BJ (cell line): ENCODE data around the gene MCCC1. TPM values are rescaled to one million over a fixed set of nuclear protein-coding genes. Genes with fewer than 3 reads are reported as not detected.

Experiments used
- CTCF ChIA-PET: fragments of 350-600 bp; formaldehyde crosslinking; extraction: SDS; loops from one replicate; lab custom pipeline; 2021; ENCODE audit warnings: antibody characterized with exemption, inconsistent platforms; lab: Yijun Ruan, JAX
- POLR2A ChIA-PET: fragments of 300-600 bp; sonication (Branson Sonifier 250); formaldehyde crosslinking; extraction: SDS; loops from one replicate; lab custom pipeline; 2021; ENCODE audit warnings: antibody characterized with exemption; lab: Charles Lee
- DNase-seq: peaks from one replicate; pipeline ENCODE4 v3.0.0-alpha.2; 2011; ENCODE audit warnings: low read depth
- H3K27me3 ChIP-seq: 2 replicates; pipeline ENCODE4 v1.6.0; 2011; ENCODE audit warnings: low read length; ENCODE audit not compliant: control insufficient read depth, insufficient read depth
- H3K36me3 ChIP-seq: 2 replicates; pipeline ENCODE4 v1.5.1; 2011; ENCODE audit warnings: low read length; ENCODE audit not compliant: control insufficient read depth, insufficient read depth
- H3K4me3 ChIP-seq: 2 replicates; pipeline ENCODE4 v1.5.1; 2011; ENCODE audit warnings: low read depth, mild to moderate bottlenecking, control low read depth, low read length
- polyA plus RNA-seq: library from polyadenylated mRNA; depleted of rRNA; stranded (reverse); fragments of >200 nt; gene quantifications from 2 replicates; pipeline ENCODE4 v1.2.3, GENCODE V29; 2011
- TF ChIP-seq, protein P1 (sequence below): IDR thresholded peaks from 2 replicates; pipeline ENCODE4 v1.5.1; 2011; ENCODE audit warnings: low read depth, mild to moderate bottlenecking, control low read depth, inconsistent platforms, low read length, moderate library complexity; ENCODE audit not compliant: insufficient read depth

Gene MCCC1
- polyA plus RNA-seq, 1 experiment: 12.5 TPM

DNA sequence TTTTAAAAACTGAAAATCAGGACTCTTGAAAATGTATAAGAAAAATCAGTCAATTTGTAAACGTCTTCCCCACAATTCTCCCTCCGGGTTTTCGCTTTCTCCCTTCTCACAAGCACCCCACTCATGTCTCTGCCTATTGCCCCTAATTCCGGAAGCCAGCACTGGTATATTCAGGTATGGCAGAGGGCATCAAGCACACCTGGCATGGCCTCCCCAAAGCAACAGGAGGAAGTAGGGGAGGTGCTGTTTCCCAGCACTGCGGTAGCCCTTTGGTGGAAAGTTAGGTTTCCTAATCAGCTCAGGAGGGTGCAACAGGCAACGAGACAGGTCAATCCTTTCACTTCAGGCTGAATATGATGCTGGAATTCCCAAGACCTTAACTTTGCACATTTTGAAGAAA lies 33.1 kb upstream of the MCCC1 start:
- TF ChIP-seq, protein P1, sequence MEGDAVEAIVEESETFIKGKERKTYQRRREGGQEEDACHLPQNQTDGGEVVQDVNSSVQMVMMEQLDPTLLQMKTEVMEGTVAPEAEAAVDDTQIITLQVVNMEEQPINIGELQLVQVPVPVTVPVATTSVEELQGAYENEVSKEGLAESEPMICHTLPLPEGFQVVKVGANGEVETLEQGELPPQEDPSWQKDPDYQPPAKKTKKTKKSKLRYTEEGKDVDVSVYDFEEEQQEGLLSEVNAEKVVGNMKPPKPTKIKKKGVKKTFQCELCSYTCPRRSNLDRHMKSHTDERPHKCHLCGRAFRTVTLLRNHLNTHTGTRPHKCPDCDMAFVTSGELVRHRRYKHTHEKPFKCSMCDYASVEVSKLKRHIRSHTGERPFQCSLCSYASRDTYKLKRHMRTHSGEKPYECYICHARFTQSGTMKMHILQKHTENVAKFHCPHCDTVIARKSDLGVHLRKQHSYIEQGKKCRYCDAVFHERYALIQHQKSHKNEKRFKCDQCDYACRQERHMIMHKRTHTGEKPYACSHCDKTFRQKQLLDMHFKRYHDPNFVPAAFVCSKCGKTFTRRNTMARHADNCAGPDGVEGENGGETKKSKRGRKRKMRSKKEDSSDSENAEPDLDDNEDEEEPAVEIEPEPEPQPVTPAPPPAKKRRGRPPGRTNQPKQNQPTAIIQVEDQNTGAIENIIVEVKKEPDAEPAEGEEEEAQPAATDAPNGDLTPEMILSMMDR: no peak
- Histone ChIP-seq H3K4me3 (no peak overlapping the region), H3K27me3 (no peaks in the 10 kb centered on the region; the same call in 1 of the 2 replicates), H3K36me3 (no peaks in the 10 kb centered on the region)
- DNase-seq: no peak
- CTCF ChIA-PET: interaction anchor here (1.7 kb wide), 1 partner anchor 250 kb away, joined by 4 read pairs; no protein-coding TSS in a partner anchor
- POLR2A ChIA-PET: no interaction called here

DNA sequence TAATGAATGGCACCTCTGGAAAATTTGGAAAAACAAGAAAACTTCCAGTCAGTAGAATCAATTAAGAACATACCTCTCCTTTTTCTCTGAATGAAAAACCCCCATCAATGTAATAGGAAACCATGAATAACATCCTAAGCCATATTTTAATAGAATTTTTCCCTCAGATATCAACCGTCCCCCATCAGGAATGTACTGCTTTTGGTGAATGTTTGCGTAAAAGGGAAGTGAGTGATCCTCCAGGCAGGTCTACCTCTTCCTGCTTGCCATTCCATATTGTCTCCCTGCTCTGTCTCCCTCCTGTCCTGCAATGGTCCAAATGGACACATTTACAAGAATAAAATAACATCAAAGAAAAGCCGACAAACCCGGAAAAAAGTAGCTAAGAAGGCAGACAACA lies 32.4 kb upstream of the MCCC1 start:
- no peak for DNase-seq
- H3K36me3 ChIP-seq: no peaks in the 10 kb centered on the region
- TF ChIP-seq, protein P1: no peak
- H3K4me3 ChIP-seq: no peak overlapping the region
- H3K27me3 ChIP-seq: no peaks in the 10 kb centered on the region; the same call in 1 of the 2 replicates
- ChIA-PET POLR2A (no interaction called here), CTCF (interaction anchor here (1.7 kb wide), 1 partner anchor 251 kb away, joined by 4 read pairs; no protein-coding TSS in a partner anchor)

DNA sequence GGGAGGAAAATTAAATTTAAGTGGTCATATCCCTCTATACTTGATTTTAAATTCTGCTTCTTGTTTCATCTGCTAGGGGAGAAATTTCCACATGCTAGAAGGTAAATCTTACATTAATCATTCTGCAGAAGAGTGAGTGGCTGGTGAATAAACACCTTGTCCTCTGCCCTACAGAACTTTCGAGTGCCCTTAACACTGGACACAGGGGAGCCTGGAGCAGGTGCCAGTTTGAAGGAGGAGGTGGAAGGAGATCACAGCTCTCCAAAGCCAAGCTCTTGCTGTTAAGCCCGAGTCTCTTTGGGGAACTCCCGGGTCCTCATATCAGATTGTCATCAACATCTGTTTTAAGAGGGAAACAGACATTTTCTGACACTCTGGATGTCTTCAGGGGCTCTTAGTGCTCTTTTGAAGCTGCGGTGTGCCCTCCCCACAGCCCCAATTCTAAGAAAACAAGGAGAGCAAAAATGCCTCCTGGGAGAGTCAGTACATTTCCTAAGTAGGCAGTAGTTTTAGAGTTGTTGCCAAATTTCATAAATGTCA lies 32.0 kb upstream of the MCCC1 start:
- POLR2A ChIA-PET: no interaction called here
- CTCF ChIA-PET: no interaction called here
- H3K36me3 ChIP-seq: no peaks in the 10 kb centered on the region
- TF ChIP-seq, protein P1: no peak
- DNase-seq: no peak
- no peak overlapping the region for H3K4me3 ChIP-seq
- no peaks in the 10 kb centered on the region; the same call in 1 of the 2 replicates for H3K27me3 ChIP-seq

DNA sequence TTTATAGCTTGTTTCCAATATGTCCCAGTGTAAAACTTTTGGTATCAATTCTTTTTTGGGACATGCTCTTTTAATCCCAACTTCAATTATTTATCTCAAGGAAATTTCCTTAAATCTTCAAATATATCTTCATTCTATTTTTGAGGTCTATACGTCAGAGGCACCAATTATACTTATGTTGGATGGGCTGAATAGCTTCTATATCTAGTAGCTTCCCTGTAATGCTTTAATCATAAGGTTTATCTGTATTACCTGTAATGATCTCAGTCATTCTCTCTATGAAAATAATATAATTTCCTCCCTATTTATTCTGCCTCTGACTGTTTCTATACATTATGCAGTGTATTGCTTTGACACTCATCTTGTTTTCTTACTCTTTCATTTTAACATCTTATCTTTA lies 29.9 kb upstream of the MCCC1 start:
- Histone ChIP-seq H3K36me3 (no peaks in the 10 kb centered on the region), H3K27me3 (peaks cover 1% of the 10 kb centered on the region), H3K4me3 (no peak overlapping the region)
- DNase-seq: no peak
- ChIA-PET POLR2A (no interaction called here), CTCF (interaction anchor here (2.3 kb wide), 1 partner anchor 253 kb away, joined by 7 read pairs; no protein-coding TSS in a partner anchor)
- TF ChIP-seq, protein P1: no peak

DNA sequence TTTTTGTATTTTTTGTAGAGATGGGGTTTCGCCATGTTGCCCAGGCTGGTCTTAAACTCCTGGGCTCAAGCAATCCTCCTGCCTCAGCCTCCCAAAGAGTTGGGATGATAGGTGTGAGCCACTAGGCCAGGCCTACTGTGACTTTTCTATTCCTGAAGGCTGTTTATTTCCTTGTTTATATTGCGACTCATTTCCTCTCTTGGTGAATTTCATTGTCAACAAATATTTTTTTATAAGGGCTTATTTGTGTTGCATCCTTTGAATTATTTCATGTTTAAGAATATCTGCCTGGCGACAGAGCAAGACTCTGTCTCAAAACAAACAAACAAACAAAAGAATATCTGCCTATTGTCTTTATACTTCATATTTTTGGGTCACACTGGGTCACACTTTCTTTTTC lies 29.4 kb upstream of the MCCC1 start:
- POLR2A ChIA-PET: no interaction called here
- CTCF ChIA-PET: interaction anchor here (2.3 kb wide), 1 partner anchor 253 kb away, joined by 7 read pairs; no protein-coding TSS in a partner anchor
- TF ChIP-seq, protein P1: no peak
- Histone ChIP-seq H3K36me3 (no peaks in the 10 kb centered on the region), H3K4me3 (no peak overlapping the region), H3K27me3 (peaks cover 1% of the 10 kb centered on the region)
- no peak for DNase-seq
